Transverse colon (tissue), 4 donors: ENCODE measurements around the gene ZNF821.

Source experiments
- EP300 ChIP-seq: sonication (generic); formaldehyde crosslinking; IDR thresholded peaks from one replicate; pipeline ENCODE4 v1.6.1; 2017; ENCODE audit warnings: antibody characterized with exemption, low read depth
- POLR2A ChIP-seq: fragments of 450-650 bp; IDR thresholded peaks from one replicate; pipeline ENCODE4 v1.6.1; 2016; ENCODE audit warnings: antibody characterized with exemption, mild to moderate bottlenecking, moderate library complexity
- POLR2AphosphoS5 ChIP-seq, 3 donors: sonication (generic); formaldehyde crosslinking; IDR thresholded peaks; one replicate each; pipeline ENCODE4 v1.6.1; 2016; ENCODE audit warnings: antibody characterized with exemption in 3 of 3
- TF ChIP-seq, protein P1 (sequence below), 5 experiments: fragments of 200-600 bp in 3 of 5; fragments of 450-650 bp in 2 of 5; sonication (generic) in 3 of 5; IDR thresholded peaks; 1 replicate in 2 of 5; 2 replicates in 3 of 5; pipeline ENCODE4 v1.5.1; 2016 to 2017; ENCODE audit warnings: antibody characterized with exemption in 5 of 5, inconsistent platforms in 3 of 5, mild to moderate bottlenecking in 2 of 5, moderate library complexity in 1 of 5

DNA sequence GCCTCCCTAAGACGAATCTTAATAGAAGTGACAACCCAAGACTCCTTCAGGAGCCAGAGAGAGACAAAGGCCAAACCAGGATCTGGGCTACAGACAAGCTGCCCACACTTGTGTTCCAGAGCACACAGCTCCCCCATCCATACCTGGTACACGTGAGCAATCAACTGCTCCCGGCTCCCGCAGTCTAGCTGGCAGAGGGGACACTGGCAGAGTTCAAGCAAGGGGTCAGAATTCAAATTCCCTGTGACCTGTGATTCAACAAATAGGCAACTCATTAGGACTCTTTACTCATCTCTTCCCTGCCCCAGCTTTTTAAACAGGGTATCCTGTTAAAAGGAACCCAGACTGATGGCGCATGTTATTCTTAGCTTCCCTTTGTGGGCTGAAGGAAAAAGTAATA is 20.0 kb downstream of the ZNF821 start:
- TF ChIP-seq, protein P1, sequence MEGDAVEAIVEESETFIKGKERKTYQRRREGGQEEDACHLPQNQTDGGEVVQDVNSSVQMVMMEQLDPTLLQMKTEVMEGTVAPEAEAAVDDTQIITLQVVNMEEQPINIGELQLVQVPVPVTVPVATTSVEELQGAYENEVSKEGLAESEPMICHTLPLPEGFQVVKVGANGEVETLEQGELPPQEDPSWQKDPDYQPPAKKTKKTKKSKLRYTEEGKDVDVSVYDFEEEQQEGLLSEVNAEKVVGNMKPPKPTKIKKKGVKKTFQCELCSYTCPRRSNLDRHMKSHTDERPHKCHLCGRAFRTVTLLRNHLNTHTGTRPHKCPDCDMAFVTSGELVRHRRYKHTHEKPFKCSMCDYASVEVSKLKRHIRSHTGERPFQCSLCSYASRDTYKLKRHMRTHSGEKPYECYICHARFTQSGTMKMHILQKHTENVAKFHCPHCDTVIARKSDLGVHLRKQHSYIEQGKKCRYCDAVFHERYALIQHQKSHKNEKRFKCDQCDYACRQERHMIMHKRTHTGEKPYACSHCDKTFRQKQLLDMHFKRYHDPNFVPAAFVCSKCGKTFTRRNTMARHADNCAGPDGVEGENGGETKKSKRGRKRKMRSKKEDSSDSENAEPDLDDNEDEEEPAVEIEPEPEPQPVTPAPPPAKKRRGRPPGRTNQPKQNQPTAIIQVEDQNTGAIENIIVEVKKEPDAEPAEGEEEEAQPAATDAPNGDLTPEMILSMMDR (IDR thresholded peaks at IDR 0.05) = no peak
- no peak for TF ChIP-seq EP300
- TF ChIP-seq POLR2AphosphoS5 (IDR thresholded peaks at IDR 0.05) = no peak
- TF ChIP-seq POLR2A = no peak
